HS-5 (cell line): ENCODE data around the gene TMEM131.
"Not testable (repeated sequence)": the region's sequence is repeated elsewhere in the genome, so short reads cannot be mapped to it uniquely, and the experiment has no call there.

ENCODE experiments used
- DNase-seq: peaks from one replicate; pipeline ENCODE4 v3.0.0-alpha.2; 2012; ENCODE audit warnings: low read depth

Gene TMEM131, protein sequence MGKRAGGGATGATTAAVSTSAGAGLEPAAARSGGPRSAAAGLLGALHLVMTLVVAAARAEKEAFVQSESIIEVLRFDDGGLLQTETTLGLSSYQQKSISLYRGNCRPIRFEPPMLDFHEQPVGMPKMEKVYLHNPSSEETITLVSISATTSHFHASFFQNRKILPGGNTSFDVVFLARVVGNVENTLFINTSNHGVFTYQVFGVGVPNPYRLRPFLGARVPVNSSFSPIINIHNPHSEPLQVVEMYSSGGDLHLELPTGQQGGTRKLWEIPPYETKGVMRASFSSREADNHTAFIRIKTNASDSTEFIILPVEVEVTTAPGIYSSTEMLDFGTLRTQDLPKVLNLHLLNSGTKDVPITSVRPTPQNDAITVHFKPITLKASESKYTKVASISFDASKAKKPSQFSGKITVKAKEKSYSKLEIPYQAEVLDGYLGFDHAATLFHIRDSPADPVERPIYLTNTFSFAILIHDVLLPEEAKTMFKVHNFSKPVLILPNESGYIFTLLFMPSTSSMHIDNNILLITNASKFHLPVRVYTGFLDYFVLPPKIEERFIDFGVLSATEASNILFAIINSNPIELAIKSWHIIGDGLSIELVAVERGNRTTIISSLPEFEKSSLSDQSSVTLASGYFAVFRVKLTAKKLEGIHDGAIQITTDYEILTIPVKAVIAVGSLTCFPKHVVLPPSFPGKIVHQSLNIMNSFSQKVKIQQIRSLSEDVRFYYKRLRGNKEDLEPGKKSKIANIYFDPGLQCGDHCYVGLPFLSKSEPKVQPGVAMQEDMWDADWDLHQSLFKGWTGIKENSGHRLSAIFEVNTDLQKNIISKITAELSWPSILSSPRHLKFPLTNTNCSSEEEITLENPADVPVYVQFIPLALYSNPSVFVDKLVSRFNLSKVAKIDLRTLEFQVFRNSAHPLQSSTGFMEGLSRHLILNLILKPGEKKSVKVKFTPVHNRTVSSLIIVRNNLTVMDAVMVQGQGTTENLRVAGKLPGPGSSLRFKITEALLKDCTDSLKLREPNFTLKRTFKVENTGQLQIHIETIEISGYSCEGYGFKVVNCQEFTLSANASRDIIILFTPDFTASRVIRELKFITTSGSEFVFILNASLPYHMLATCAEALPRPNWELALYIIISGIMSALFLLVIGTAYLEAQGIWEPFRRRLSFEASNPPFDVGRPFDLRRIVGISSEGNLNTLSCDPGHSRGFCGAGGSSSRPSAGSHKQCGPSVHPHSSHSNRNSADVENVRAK (N-terminal part only)

DNA sequence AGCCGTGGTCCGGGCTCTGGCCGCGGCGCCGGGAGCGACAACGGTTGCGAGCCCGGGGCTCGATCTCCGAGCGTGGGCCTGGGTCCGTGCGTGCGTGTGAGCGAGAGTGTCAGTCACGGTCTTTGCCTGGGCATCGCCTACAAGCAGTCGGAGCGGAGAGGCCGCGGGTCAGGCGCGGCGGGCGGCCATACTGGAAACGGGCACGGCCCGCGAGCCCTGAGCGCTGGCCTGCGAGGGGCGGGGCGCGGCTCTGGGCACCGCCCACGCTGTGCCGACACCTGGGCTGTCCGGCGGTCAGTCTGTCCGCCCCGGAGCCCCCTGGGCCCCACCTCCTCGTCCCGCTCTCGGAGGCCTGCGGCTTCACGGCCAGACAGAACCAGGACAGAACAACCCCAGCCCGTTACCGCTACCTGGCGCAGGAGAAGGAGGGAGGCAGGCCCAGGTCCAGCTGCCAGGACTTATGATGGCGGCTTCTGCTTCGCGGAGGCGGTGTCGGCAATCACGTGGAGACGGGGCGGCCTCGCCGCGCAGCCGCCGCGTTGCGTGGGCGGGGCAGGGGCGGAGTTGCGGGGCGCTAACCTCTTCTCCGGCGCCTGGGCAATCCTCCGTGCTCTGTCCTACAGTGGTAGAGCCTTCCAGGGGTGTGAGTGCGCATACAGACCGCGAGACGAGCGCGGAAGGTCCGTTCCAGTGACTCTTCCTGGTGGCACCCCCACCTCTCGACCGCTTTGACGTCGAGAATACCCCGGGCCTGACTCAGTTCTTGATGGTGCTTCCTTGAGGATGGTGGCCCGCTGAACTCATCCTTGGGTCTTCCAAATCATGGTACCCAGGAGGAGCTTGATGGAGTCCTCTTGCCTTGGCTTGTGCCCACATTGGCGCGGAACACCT lies at the start of gene TMEM131:
Gene TMEM131 (minus strand): TSS at position 215 of the 891 bp plus-strand sequence. CDS start 286 bp downstream, outside the sequence.
- DNase-seq, result peak; percentile 99

DNA sequence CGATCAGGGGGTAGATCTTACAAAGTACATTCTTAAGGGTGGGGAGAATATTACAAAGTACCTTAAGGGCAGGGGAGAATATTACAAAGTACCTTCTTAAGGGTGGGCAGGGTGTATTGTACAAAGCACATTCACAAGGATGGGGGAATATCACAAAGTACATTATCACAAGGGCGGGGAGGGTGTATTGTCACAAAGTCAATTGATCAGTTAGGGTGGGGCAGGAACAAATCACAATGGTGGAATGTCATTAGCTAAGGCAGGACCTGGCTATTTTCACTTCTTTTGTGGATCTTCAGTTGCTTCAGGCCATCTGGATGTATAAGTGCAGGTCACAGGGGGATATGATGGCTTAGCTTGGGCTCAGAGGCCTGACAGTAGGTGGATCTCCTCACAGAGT lies 49.0 kb upstream of the TMEM131 start:
- not testable (repeated sequence) for DNase-seq

DNA sequence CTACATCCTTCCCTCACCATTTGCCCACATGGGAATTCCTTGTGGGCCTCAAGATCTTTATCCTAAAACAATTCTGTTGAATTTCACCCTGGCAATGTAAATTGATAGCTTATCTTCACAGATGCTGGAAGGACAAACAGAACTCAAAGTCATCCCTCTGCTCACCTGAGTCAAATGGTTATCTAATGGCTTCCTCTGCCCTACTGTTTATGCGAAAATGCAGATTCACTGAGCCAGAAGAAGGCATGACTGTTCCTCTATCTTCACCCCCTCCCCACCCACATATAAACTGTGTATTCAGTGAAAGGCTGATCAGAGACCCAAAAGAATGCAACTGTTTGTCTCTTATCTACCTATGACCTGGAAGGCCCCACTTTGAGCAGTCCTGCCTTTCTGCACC lies 47.4 kb upstream of the TMEM131 start:
- DNase-seq, result no peak

DNA sequence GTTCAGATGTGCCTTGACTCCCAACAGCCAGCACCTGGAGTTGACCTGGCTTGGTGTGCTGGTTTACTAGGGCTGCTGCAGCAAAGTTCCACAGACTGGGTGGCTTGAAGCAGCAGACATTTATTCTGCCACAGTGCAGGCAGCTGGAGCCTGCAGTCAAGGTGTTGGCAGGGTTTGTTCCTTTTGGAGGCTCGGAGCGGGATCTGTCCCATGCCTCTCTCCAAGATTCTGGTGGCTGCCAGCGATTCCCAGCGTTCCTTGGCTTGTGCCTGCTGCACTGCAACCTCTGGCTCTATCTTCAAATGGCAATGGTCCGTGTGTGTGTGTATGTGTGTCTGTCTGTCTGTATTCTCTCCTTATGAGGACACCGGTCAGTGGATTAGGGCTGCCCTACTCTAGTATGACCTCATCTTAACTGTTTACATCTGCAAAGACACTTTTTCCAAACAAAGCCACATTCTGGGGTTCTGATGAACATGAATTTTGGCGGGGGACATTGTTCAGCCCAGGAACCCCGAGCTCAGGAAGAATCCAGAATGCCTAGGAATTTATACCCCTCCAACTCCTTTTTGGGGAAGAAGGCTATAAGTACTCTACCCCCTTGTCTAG lies 44.7 kb upstream of the TMEM131 start:
- DNase-seq, result no peak

DNA sequence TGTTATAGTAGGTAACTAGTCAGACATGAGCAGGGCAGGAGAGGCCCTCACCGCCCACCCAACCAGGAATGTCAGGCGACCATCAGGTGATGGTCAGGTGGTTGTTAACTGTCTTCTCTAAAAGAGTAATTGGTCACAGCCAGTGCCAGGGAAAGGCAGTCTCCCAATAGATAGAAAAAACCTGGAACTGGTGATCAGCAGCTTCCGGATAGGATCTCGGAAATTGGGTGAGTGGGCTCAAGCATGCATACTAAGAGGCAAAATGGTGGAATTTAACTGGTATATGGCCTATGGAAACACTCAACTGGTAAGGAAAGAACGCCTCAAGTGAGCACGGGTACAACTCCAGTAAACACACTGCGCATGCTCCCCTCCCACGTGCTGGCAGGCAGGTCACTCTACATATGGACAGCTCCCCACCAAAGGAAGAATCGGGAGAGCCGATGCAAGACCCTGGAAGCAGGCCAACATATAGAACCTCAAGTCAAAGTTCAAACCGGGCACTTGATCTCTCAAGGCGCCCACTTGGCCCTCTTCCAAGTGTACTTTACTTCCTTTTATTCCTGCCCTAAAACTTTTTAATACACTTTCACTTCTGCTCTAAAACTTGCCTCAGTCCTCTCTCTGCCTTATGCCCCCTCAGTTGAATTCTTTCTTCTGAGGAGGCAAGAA lies 43.5 kb upstream of the TMEM131 start:
- no peak for DNase-seq

DNA sequence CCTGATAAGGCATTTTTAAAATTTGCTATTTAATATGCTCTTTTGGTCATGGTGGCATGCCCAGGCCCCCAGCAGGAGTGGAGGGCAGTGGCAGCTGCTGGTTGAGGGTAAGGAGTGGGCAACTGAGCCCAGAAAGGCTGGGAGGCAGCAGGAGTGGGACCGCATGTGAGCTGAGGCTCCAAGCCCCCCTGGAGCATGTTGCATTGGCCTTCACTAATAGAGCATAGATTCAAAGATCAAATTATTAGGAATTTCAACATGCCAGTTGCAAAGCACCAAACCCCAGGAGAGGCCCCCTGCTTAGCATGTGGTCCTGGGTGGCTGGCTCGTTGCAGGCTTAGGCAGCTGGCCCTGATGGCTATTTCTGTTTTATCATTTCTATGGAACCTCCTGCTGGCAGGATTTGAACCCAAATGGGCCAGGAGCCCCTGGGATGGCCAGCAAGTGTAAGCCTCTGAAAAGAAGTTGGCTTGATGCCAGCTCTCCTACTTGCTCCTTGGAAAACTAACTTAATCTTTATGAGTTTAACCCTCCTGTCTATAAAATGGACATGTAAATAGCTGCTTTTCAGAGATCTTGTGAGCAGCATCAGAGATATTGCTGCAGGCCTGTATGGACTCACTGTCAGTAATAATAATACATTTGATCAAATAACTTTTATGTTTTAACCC lies 42.1 kb upstream of the TMEM131 start:
- no peak for DNase-seq

DNA sequence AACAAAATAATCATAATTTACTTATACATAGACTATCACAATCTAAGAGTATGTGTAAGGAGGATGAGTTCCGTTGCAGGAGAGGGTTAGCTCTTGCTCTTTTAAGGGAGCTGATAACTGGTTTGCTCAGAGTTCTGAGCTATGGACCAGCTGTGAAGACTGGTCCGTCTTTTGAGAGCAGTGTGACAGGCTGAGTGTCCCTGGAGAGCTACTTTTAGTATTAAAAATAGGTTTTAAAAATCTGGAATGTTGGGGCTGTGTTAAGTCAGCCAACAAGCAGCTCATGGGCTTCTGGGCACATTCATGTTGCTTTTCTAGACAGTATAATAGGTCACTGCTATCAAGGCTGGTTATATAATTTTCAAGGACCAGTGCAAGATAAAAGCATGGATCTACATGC lies 41.5 kb upstream of the TMEM131 start:
- DNase-seq, result no peak

DNA sequence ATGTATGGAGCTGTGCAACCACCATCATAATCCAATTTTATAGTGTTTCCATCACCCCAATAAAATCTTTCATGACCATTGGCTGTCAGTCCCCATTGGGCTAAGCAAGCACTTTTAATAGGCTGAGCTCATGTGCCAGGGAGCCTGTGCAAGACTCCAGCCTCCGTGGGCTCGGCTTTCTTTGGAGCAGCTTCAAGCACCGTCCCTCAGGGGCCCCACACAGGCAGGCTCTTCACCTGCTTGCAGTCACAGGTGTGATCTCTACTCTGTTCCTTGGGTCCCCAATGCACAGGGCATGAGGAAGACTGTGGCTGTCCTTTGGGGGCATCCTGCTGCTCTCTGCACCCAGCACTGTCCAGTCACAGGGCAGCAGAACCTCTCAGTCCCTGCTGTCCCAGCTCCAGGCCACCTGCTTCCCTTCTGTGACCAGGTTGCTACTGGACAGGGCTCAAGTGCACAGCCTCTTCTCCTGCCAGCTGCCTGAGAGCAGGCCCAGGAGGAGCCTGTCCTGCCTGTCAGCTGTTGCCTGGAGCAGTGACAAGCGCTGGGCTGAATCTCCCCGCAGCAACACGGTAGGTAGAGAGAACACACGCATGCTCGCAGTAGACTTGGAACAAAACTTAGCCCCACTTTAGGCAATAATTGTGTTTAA lies 40.7 kb upstream of the TMEM131 start:
- no peak for DNase-seq

DNA sequence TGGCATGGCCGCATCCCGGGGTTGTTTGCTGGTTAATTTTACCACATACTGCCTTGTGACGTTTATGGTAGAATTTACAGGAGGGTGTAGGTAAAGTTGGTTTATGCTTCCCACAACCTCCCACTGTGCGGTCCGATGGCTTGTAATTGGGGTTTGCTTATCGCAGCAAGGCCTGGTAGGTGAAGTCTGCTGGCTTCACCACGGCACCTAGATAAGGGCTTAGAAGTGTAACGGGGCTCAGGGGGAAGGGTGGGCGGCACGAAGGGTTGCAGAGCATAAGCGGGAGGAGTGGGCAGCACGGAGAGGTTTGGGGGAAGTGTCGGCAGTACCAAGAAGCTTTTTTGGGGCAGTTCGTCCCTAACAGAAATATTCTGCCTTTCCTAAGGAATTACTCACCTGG lies 39.0 kb upstream of the TMEM131 start:
- DNase-seq, result no peak

DNA sequence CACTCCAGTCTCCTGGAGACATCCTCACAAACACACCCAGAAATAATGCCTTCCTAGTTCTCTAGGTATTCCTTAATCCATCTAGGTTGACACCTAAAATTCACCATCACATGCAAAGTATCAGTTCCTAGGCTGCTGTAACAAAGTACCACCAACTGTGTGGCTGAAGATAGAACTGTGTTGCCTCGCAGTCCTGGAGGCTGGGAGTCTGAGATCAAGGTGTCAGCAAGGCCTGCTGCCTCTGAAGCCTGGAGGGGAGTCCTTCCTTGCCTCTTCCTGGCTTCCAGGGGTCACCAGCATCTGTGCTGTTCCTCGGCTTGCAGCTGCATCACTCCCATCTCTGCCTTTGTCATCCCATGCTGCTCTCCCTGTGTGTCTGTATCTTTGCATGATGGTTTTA lies 36.3 kb upstream of the TMEM131 start:
- no peak for DNase-seq

DNA sequence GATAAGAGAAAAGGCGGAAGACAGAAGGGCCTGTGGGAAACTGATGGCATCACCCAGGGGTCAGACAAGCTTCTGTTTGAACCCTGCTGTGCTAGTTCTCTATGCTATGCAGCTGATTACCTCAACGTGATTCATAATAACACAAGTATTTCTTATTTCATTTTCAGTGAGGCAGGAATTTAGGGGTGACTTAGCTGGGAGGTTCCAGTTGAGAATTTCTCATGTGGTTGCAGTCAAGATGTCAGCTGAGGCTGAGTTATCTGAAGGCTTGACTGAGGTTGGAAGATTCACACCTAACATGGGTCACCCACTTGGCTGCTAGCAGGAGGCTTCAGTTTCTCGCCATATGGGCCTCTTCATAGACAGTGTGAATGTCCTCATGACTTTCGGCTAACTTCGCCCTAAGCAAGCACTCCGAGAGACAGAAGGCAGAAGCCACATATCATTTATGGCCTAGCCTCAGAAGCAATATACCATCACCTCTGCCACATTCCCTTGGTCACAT lies 34.0 kb upstream of the TMEM131 start:
- DNase-seq, result no peak

DNA sequence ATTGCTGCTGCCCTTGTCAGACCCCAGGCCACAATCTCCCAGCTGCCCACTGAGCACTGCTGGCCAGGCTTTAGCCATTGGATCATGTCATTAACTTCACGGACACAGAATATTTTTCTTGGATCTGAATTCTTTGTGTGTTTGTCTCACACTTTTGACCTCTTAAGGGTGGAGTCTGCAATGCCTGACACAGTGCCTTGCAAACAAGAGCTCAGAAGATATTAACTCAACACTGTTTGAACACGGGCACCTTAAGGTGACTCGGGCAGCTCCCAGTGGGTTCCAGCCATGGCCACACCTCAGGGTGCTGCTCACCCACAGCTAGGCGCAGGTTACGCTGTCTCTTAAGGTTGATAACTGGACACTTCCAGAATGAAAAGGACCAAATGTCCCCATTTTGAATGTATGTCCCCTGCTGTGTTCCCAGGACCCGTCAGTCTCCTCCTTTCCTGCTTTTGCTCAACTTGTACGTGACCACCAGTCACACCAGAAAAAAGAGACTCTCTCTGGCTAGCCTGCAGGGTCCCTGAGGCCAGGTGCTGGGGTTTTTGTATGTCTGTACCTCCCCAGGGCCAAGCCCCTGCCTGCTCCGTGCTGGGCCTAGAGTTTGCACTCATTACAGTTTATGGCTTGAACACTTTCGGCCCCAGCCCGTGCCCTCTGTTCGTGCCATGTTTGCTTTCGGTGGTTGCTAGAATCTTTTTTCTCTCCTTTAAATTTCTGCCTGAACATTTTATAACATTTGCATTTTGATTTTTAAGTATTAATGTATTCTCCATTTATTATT lies 33.4 kb upstream of the TMEM131 start:
- DNase-seq, result no peak

DNA sequence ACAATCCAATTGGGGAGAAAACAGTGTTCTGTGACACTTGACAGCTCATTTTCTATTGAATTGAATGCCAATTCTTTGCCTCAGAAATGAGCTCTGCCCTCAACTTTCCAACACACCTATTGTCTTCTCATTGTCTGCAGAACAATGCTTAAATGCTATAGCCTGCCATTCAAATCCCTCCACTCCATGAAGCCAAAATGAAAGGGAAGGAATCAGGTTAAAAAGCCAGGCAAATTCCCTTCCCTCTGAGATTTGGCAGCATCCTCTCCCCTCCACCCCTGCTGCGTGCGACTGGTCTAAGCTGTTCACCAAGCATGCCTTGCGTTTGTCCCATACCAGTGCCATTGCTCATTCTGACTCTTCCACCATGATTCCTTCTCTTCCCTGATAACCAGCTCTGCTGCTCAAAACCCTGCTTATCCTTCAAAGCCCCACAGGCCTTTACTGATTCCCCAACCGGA lies 32.4 kb upstream of the TMEM131 start:
- DNase-seq, result no peak

DNA sequence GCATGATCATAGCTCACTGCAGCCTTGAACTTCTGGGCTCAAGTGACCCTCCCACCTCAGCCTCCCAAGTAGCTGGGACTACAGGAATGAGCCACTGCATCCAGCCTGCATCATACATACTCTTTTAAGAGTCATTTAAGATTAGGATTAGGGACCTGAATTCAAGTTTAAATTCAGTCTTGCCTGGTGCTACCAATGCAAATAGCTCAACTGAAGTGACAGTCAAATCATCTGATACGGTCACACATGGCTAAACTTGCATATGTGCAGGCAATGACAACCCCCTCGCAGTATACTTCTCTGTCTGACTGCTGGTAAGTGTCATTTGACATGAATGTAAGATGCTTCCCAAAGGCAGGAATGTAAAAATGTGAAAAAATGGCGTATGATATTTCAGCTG lies 31.8 kb upstream of the TMEM131 start:
- DNase-seq, result no peak

DNA sequence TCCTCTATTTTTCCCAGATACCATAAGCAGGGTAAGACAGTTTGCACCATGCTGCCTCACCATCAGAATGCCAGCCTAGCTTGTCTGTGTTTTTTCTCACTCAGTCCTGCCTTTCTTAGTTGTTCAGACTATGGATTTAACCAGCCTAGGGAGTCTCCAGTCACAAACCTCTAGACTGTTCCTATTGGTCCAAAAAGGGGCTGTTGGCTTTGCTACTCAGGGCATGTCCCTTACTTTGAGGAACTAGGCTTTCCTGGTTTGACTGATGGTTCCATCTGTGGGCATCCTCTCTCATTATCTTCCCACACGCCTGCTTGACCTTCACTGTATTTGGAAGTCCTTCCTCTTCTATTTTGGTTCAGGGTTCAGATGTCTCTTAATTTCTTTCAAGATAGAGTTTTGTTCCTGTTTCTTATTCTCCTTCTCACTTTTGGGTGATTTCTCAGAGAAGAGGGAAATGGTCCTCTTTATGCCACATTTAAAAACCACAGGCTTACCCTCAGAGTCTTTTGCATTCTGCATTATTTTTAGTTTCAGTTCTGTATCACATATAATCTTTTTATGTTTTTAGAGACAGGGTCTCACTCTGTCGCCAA lies 31.3 kb upstream of the TMEM131 start:
- DNase-seq, result no peak

DNA sequence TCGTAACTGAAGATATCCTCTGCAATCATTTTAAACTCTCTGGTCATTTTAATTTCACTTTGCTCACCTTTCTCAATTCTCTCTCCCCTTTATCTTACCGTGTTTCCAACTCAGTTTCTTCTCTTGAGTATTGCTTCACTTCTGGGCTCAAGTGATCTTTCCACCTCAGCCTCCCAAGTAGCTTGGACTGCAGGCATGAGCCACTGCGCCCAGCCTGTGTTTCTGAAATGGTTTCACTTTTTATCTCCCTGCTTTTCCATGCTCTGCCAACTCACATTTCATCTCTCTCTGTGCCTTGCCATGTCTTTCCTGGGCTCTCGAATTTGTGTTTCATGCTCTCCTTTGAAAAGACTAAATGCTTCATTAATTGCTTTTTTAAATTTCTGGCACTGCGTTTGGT lies 30.5 kb upstream of the TMEM131 start:
- DNase-seq, result no peak

DNA sequence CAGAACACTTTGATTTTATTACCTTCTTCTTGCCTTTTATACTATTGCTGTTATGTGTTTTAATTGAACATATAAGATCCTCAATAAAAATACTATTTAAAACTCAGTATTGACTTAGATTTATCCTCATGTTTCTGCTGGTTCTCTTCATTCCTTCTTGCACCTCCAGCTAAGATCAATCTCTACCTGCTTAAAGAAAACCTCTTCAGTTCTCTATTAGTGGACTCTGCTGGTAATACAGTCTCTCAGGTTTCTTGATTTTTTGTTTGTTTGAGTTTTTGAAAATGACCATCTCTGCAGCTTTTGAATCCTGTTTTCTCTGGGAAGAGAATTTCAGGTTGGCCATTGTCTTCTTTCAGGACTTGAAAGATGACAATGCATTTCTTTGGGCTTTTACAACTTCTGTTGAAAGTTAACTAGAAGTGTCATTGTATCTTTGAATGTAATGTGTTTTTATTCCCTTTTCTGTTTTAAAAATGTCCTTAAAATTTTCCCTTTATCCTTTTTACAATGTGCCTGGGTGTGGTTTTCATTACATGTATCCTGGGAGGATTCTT lies 29.8 kb upstream of the TMEM131 start:
- DNase-seq, result no peak
